CD4-positive, alpha-beta T cell treated with Interleukin-12 subunit alpha and Interleukin-12 subunit beta, for 1 hour (primary cell): ENCODE results near the gene LDLRAP1.

Source experiments
- DNase-seq: peaks from one replicate; pipeline ENCODE4 v3.0.0-alpha.2; 2020

The LDLRAP1 gene

DNA sequence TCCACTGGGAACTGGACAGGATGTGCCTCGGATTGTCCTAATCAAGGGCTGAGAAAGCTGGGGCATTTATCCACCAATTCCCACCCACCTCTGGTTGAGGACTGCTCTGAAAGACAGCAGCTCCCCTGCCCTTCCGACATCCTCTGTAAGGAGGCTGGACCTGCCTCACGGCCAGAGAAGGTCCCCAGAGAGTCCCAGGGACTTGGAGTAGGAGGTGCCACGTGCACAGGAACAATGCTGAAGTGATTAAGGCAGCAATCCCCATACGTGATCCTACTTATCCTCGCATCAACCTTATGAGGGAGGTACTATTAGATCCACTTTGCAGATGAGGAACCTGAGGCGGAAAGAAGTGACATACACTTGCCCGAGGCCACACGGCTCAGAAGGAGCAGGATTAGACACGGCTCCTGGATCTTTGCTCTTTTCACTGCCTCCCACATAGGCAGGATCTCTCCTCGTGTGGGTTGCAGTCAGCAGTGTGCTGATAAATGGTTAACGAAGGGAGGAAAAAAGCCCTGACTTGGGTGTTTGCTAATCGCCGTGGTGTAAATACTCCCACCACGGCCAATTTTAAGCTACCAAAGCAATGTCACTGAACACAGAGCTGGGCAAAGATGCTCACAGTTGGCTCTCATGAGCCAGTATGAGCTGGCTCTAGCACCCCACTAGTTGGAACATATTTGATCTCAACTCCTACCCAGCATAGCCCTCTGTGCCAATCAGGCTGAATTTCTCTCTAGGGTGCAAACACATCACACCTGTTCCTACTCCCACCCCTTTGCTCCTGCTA, 18.6 kb upstream of the LDLRAP1 start:
- no peak for DNase-seq

DNA sequence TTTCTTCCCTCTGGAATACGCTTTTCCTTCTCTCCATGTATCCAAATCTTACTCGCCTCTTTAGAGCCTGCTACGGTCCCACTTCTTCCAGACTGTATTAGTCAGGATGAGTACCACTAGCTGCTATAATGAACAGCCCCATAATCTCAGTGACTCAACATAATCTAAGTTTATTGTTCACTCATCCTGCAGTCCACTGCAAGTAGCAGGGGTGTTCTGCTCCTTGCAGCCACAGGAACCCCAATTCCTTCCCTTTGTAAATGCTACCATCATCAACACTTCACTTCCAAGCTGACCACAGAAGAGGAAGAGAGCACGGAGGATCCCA, 18.1 kb upstream of the LDLRAP1 start:
- DNase-seq = no peak

DNA sequence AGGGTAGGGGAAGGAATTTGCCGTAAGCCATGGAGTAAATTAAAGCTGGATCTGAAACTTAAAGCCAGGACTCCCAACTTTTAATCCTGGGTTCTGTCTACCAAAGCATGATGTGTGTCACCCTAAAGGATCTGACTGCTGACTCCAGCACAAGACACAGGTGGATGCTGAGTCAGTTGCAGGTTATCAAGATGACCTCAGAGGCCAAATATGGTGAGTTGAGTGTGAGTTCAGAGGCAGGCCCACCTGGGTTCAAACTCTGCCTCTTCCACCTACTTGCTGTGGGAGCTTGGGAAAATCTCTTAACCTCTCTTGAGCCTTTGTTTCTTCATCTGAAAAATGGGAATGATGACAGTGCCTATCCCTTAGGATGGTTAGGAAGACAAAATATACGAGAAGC, 16.7 kb upstream of the LDLRAP1 start:
- DNase-seq = no peak

DNA sequence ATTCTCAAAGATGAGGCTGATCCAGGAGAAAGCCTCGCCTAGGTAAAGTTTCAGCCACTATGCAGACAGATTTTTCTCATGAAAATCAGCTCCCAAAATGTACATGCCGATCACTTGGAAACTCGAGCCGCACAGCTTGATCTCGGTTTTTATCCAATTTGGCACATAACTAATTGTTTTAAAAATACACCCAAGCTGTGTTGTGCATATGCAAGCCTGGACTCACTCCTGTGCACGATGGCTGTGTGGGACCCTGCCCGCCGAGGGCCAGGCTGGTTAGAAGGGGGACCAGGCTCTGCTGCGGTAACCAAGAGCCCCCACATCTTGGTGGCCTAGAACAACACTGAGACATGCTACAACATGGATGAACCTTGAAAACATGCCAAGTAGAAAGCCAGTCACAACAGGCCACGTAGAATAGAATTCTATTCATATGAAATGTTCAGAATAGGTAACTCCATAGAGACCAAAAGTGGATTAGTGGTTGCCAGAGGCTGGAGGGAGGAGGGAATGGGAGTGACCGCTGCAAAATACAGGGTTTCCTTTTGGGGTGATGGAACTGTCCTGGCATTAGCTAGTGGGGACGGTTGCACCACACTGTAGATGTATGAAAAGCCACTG, 16.1 kb upstream of the LDLRAP1 start:
- no peak for DNase-seq

DNA sequence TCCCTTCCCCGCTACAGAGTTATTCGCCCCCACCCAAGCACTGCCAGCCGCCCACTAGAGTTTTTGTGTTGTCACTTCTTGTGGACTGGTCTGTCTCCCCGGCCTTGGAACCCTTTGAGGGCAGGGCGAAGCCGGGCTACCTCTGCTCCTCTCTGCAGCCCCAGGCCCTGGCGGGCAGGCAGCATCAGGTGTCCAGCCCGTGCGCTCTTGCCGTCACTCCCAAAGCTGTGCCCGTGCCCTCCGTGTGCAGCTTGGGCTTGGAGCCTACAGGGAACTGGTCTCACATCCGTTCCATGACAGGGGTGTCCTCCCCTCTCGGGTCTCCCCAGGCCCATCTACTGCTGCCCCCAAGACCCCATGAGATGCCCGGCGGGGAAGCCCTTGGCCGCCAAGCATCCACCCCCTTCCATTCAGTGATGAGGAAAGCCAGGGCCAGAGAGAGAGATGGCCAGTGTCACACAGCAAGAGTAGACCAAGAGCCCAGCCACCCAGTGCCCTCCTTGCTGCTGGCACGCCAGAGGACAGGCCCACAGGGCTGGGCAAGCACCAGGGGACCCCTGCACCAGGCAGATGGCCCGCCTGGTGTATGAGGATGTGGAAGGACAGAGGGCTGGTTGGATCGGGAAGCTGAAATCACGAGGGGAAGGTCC, 15.3 kb upstream of the LDLRAP1 start:
- DNase-seq = no peak

DNA sequence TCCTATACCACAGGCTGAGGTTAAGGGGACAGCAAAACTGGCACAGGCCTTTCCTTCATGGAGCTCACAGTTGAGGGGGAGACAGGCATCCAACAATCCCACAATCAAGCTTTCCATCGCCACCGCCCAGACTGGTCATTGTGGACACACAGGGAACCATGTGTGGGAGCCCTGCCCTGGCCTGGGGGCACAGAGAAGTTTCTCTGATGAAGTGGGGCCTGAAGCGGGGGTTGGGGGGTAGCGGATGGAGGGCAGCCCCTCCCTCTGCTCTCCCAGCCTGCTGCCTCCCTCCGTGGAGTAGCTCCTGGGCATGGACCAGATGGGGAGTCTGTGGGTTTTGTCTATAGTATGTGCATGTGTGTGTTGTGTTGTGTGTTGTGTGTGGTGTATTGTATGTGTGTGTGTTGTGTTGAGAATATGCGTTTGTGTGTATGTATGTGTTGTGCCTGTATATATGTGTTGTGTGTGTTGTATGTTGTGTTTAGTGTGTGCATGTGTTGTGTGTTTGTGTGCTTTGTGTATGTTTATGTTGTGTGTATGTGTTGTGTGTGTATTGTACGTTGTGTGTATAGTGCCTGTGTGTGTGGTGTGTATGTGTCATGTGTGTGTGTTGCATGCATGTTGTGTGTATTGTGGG, 14.4 kb upstream of the LDLRAP1 start:
- no peak for DNase-seq

DNA sequence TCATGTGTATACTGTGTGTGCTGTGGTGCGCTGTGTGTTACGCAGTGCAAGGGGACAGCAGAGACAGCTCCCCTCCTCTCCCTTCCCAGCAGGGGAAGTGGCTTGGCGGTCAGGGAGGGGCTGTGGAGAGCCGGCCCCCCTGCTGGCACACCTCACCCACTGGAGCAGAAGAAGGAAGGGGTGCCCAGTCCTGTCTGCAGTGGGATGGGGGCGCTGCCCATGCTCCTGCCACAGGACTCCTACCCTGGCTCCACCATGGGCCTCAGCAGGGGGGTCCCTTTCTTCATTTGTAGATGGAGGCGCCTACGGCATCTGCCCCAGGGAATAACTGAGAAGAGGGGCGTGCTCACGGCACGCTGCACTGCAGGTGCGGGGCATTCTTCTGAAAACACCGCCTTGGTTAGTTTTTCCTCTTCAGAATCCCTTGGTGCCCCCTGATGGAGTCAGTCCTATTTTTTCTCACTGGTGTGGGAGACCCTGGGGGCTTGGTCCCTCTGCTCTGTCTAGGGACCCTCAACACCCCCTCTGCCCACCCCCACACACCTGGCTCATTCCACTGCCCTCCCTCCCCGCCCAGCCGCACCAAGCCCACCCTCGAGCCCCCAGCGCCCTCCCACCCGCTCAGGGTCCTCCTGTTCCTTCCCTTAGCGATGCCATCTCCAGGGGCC, 13.8 kb upstream of the LDLRAP1 start:
- DNase-seq = no peak

DNA sequence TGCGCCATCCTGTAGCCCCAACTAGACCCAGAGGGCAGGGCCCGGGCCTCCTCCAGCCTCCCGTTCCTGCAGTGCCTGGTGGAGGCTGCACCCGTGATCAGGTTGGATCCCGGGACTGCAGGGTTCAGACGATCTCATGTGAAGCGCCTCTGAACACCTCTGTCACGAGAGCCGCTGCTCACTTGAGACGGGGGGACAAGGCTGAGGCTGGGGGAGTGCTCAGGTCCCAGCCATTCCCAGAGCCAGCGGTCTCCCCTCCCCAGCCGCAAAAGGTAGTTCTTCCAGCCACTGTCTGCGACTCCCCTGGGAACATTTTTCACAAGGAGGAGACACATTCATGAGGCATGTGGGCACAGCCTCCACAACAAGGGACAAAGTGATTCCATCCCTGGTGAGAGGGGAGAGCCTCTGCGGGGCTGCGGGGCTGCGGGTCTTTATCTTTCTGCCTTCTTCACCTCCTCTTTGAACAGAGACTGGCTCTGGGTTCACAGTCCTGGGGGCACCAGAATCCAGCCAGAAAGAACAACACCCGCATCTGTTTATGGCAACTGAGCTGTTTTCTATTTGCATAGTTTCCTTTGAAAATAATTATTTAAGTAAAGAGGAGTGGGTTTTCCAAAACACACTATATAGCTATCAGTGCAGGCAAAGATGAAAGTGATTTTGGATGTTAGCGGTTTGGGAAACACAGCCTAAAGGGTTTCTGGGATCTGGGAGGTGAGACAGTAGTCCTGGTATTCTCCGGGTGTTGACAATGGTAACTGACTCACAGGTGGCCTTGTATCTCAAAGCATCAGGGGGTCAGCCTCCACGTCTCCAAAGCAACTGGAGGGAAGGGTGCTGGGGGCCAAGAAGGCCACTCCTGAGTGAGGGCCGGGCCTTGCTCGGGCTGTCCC, 13.0 kb upstream of the LDLRAP1 start:
- no peak for DNase-seq

DNA sequence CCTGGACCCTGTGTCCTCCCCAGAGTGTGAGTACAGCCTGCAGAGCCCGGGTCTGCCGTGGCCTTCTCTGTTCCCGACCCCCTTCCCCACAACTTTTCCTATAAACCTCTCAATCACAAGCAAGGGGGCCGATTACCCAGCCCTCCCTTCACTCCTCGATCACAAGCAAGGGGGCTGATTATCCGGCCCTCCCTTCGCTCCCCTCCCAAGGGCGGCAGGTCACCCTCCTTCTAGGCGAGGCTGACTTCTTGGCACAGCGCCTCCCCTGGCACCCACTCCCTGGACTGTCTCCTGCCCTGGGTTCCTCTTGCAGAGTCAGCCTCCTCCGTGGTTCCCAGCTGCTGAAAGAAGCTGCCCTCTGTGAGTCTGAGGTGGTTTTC, 12.3 kb upstream of the LDLRAP1 start:
- no peak for DNase-seq

DNA sequence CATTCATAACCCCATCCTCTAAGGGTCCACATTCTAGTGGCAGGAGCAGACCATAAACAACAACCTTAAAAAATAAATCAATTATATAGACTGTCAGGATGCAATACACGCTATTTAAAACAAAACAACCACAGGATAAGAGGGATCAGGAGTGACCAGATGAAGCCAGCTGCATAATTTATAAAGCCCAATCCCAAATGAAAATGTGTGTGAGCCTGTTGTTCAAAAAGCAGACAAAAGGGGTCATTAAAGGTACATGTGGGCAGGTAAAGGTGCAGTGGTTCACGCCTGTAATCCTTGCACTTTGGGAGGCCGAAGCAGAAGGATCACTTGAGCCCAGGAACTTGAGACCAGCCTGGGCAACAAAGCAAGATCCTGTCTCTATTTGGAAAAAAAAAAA, 10.4 kb upstream of the LDLRAP1 start:
- DNase-seq = no peak

DNA sequence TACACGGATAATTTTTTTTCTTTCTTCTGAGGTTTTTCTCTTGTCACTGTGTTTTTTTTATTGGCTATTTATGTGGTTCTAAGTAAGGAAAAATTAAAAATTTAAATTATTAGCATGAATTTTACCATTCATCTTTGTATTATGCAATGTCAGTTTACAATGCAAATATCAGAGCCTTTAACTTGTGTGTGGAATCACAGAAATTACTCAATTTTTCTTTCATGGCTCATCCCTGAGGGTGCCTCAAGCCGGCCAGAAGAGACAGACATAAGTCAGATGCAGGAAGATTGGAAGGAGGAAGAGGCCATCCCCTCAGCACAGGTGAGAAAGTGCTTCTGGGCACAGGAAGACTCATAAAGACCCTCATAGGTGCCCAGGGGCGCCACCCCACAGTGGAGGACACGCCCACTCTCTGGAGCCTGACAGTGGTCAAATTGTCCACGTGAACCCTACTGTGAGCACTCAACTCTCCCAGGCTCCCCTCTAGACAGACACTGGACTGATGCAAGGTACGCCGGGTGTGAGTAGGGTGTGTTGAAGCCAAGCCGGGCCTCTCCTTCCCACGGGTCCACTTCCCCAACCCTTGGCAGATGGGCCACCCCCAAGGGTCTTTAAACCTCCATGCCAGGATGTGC, 9.5 kb upstream of the LDLRAP1 start:
- DNase-seq = no peak

DNA sequence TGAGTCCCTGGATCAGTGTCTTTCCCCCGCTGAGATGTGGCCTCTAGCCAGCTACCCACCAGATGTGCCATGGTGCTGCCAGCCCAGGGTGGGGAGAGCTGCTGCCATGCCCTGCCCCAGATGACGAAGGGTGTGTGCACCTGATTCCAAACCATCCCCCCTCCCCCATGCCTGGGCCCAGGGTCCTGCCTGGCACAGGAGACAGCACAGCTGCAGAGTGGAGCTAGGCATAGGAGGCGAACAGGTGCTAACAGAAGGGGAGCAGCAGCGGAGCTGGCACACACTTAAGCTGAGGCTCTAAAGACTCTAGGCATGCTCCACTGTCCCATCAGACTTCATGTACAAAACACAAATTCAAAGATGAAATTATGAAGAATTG, 9.0 kb upstream of the LDLRAP1 start:
- DNase-seq = no peak

DNA sequence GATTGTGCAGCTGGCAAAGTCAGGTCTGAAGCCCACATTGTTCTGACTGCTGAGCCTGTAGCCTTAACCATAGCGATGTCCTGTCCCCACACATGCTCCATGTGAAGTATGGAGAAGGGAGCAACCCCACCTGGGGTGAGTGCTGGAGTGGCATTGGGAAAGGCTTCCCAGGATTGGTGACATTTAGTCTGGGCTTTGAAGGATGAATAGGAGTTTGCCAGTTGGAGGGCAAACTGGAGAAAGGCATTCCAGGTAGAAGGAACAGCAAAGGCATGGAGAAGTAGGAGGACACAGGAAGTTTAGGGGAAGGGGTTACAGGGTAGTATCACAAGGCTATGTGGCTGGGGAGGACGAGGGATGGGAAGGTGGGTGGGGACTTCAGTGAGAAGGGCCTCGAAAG, 7.3 kb upstream of the LDLRAP1 start:
- no peak for DNase-seq

DNA sequence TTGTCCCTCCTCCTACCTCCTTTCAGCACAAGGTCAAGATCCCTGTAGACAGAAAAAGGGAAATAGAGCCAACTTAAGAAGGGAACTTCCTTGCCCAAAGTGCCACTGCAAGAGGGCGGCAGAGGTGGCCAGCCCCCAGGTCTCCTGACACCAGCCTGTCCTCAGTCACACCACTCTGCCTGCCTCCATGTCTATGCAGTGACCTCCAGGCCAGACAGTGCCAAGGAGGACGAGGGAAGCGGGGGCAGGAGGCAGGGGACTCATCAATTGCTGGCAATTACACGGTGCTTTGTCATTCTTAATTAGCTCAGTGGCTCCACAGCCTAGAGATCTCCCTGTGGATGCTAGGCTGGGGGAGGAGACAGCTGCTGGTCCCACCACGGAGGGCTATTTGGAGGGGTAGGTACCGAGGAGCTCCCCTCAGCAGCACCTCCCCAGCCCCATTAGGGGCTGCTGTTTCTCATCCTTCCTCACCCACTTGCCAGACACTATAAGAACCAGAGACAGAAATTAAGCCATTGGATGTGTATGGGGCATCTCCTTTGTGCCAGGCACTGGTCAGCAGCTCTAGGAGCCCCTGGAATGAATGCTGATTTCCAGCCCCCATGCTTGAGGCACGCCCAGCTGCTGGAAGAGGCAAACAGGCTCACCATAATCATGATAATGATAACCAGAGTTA, 6.1 kb upstream of the LDLRAP1 start:
- DNase-seq = no peak

DNA sequence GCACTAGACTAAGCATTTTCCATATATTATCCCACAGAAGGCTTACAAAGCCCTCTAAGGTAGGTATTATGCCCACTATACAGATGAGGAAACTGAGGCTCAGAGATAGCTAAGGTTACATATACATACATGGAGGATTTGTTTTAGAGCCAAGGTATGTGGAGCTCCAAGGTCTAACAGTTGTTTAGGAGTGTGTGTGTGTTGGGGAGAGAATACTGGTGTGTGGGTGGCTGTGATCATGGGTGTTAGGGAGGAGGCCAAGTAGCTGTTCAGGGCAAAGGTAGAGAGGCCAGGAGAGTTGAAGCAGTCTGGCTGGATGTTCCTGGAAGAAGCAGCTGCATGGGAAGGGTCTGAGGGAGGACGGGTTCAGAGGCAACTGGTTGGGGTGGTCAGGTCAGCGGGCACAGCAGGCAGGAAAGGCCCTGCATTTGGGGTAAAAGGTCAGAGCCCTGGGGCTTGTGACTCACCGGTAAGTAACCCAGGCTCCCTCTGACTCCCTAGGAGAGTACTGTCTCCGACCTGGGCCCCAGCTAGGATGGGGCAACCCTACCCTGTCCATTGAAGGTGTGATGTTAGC, 5.1 kb upstream of the LDLRAP1 start:
- no peak for DNase-seq

DNA sequence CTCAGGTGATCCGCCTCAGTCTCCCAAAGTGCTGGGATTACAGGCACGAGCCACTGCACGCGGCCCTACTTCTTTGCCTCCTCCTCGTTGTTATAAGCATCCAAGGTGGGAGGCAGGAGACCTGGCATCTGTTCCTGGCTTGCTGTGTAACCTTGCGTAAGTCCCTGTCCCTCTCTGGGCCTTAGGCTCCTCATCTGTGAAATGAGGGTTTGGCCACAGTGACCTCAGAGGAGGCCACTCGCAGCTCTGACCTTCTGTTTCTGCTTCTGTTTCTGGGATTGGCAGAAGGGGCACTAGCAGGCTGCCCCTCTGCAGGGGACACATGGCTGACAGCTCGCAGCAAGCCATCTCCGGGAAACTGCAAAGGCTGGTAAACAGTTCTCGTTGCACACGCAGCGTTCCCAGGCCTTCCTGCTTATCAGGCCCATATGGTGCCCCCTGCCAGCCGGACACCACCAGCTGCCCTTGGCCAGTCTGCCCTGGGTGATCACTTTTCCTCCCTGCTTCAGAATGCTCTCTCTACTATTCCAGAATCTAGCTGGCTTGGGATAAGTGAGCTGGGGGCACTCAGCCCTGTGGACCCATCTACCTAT, 2.6 kb upstream of the LDLRAP1 start:
- no peak for DNase-seq

DNA sequence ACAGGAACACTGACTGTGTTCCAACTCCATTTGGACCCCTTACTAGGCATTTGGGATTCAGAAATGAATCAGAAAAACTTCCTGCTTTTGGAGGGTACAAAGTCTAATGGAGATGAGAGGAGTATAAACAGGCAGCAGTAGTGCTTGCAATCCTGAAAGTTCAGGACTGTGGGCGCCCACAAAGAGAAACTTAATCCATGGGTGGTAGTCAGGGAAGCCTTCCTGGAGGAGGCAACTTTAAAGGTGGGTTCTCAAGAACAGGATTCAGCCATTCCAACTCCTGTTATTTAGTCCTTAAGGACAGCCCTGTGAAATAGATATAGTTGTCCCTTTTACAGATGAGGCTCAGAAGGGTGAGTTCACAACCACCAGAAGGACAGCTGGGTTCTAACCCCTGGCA, 2.0 kb upstream of the LDLRAP1 start:
- DNase-seq = no peak

DNA sequence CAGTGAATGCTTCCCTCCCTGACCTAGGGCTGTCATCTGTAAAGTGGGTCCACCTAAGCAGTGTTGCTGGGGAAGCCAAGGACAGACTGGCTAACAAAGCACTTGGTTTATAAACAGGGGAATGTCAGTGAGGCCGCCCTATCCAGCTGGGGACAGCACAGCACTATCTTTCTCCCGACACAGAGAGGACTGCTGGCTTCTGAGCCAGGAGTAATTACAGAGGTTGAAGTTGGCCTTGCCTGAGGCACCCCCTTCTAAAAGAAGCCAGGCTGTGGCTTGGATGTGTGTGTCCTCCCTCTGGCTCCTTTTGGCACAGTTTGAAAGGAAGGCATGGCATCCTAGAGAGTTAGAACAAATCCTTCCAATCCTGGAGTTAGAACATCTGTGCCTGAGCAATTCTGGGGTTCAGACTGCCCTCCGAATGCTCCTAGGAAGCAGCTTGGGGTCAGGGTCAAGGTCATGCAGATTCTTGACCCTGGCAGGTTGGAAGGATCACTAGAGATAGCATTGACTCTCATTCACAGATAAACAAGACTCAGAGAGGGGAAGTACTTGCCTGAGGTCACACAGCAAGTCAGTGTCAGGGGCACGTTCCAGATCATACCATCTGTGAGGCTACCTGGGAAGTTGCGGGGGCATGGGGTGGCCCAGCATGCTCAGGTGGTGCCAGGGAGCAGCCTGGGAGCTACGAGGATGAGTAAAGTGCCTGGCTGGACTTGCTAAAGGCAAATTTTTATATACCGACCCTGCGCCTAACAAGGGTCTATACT, 1.3 kb upstream of the LDLRAP1 start:
- no peak for DNase-seq

DNA sequence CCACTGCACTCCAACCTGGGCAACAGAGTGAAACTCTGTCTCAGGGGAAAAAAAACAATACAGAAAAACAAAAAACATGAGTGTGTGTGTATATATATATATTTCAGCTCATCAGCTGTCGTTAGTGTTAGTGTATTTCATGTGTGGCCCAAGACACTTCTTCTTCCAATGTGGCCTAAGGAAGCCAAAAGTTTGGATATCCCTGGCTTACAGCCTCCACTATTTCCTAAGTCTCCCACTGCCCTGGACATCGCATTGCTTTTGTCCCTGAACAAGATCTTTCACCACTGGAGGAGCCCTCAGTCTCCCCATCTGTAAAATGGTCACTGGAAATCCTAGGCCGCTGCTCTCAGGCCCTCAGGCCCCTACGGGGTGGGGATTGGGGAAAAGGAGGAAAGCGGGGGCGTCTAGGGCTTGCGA, 391 bp upstream of the LDLRAP1 start:
- no peak for DNase-seq
